GM12878 (cell line): Measurements from ENCODE around the gene TMEM138. TPM values are rescaled to one million over a fixed set of nuclear protein-coding genes. Genes with fewer than 3 reads are reported as not detected.

ENCODE experiments used
- ATAC-seq: fragments of 200-7000 bp; cut with Tn5 transposase; 3 replicates; pipeline ENCODE4 v1.9.1; 2020; ENCODE audit warnings: mild to moderate bottlenecking, moderate library complexity
- BruUV-seq: library from RNA; stranded (reverse); fragments of 400-500 nt; replicated peaks from 2 replicates; lab custom pipeline; 2021; lab: Mats Ljungman, UMichigan
- CTCF ChIA-PET: fragments of 300-600 bp; sonication (Branson Sonifier 250); formaldehyde crosslinking; extraction: SDS; loops from one replicate; lab custom pipeline; 2021; ENCODE audit warnings: inconsistent platforms; lab: Yijun Ruan, JAX
- POLR2A ChIA-PET: fragments of 350-600 bp; formaldehyde crosslinking; extraction: SDS; loops from one replicate; lab custom pipeline; 2021; ENCODE audit warnings: inconsistent platforms; lab: Charles Lee
- RAD21 ChIA-PET: fragments of 300-600 bp; sonication (Branson Sonifier 250); formaldehyde crosslinking; loops from one replicate; lab custom pipeline; 2023; ENCODE audit warnings: antibody characterized with exemption; ENCODE audit not compliant: unreplicated experiment; lab: Charles Lee
- SMC1A ChIA-PET: fragments of 300-600 bp; sonication (Branson Sonifier 250); formaldehyde crosslinking; loops from one replicate; lab custom pipeline; 2023; ENCODE audit not compliant: unreplicated experiment, uncharacterized antibody; lab: Charles Lee
- DNase-seq: peaks from one replicate; pipeline ENCODE4 v3.0.0-alpha.2; 2011; ENCODE audit warnings: low read depth, low spot score
- FAIRE-seq: peaks from 3 replicates; lab custom pipeline; 2011; peaks lifted over from hg19 to GRCh38; lab: Jason Lieb, UNC
- H2AFZ ChIP-seq: 2 replicates; pipeline ENCODE4 v1.6.0; 2011; ENCODE audit warnings: low read depth, low read length, control low read depth; ENCODE audit not compliant: control insufficient read depth
- H3K27ac ChIP-seq: 2 replicates; pipeline ENCODE4 v1.5.1; 2011; ENCODE audit warnings: control low read depth; ENCODE audit not compliant: control insufficient read depth, insufficient read depth
- H3K27me3 ChIP-seq, 2 experiments: replicated peaks in 1 of 2; 2 replicates each; pipeline versions ENCODE4 v1.6.0 to v1.6.1; 2011; ENCODE audit warnings: low read length in 1 of 2; ENCODE audit not compliant: control insufficient read depth in 2 of 2, insufficient read depth in 2 of 2
- H3K36me3 ChIP-seq, 2 experiments: 2 replicates each; pipeline ENCODE4 v1.5.1; 2011; ENCODE audit warnings: low read length in 1 of 2; ENCODE audit not compliant: control insufficient read depth in 2 of 2, insufficient read depth in 2 of 2
- H3K4me1 ChIP-seq: 2 replicates; pipeline ENCODE4 v1.6.1; 2011; ENCODE audit warnings: mild to moderate bottlenecking, low read length, moderate library complexity, mixed read lengths; ENCODE audit not compliant: control insufficient read depth, insufficient read depth
- H3K4me2 ChIP-seq: 2 replicates; pipeline ENCODE4 v1.6.0; 2011; ENCODE audit warnings: control low read depth; ENCODE audit not compliant: control insufficient read depth, insufficient read depth
- H3K4me3 ChIP-seq: fragments of 200-600 bp; sonication (generic); 2 replicates; pipeline ENCODE4 v1.5.1; 2016
- H3K79me2 ChIP-seq: 2 replicates; pipeline ENCODE4 v1.6.0; 2011; ENCODE audit warnings: low read length; ENCODE audit not compliant: control insufficient read depth, insufficient read depth
- H3K9ac ChIP-seq: 2 replicates; pipeline ENCODE4 v1.8.0; 2011; ENCODE audit warnings: low read length, control low read depth, mixed read lengths; ENCODE audit not compliant: control insufficient read depth, insufficient read depth
- H3K9me3 ChIP-seq: replicated peaks from 3 replicates; pipeline ENCODE4 v1.5.1; 2011; ENCODE audit warnings: mild to moderate bottlenecking, low read length; ENCODE audit not compliant: control insufficient read depth, insufficient read depth
- H4K20me1 ChIP-seq: 2 replicates; pipeline ENCODE4 v1.6.0; 2011; ENCODE audit not compliant: control insufficient read depth, insufficient read depth
- BACH1 ChIP-seq: fragments of 450-650 bp; IDR thresholded peaks from 2 replicates; pipeline ENCODE4 v1.6.1; 2017; ENCODE audit warnings: mild to moderate bottlenecking, borderline replicate concordance
- DPF2 ChIP-seq: fragments of 450-650 bp; IDR thresholded peaks from 2 replicates; pipeline ENCODE4 v1.6.1; 2017; ENCODE audit warnings: mild to moderate bottlenecking
- RCOR1 ChIP-seq: conservative IDR thresholded peaks from 2 replicates; pipeline ENCODE4 v1.6.1; 2012; ENCODE audit warnings: low read depth, low read length, improper control_type of control experiment
- WGBS: methylation state at CpG from one replicate; pipeline ENCODE4 v1.1.6; 2016; ENCODE audit warnings: low lambda C conversion rate; ENCODE audit not compliant: insufficient replicate concordance, insufficient coverage; ENCODE audit errors: missing lambda C conversion rate; 5-methylcytosine and 5-hydroxymethylcytosine counted together
- in situ Hi-C: fragments of 300-500 bp; cut with MboI; formaldehyde crosslinking; loops from 9 replicates; pipeline ENCODE4 v1.14.3; 2018; ENCODE audit warnings: mixed read lengths
- intact Hi-C: fragments of 100-400 bp; cut with micrococcal nuclease; formaldehyde crosslinking; loops from one replicate; pipeline ENCODE4 v1.14.2; 2022; ENCODE audit not compliant: unreplicated experiment
- polyA plus RNA-seq, 11 experiments: library from polyadenylated mRNA; depleted of rRNA in 4 of 11; unstranded in 6 of 11; stranded (reverse) in 5 of 11; fragments of >200 nt; fragmentation: Nextera tagmentation in 4 of 11; fragmentation: Illumina TruSeq in 1 of 11; extraction: Ambion mirVana in 4 of 11; extraction: Trizol in 1 of 11; gene quantifications; 1 replicate in 1 of 11; 2 replicates in 10 of 11; pipeline versions ENCODE4 v1.2.1 to v1.2.3, GENCODE V29; 2011 to 2016; ENCODE audit warnings: inconsistent platforms in 2 of 11, missing spikeins in 2 of 11, low read depth in 1 of 11
- total RNA-seq, 4 experiments: library from RNA; depleted of rRNA in 3 of 4; stranded (reverse); fragments of >200 nt in 3 of 4; fragmentation: Illumina TruSeq in 1 of 4; extraction: Trizol in 1 of 4; gene quantifications; 2 replicates each; pipeline versions ENCODE4 v1.2.1 to v1.2.3, GENCODE V29; 2013 to 2021
- TF ChIP-seq, protein P1 (sequence below): fragments of 450-650 bp; IDR thresholded peaks from 2 replicates; pipeline ENCODE4 v1.6.1; 2016; ENCODE audit warnings: mild to moderate bottlenecking

The TMEM138 gene
- total and polyA plus RNA-seq, 10 of the 15 experiments (the other 5 are each of a cell fraction or from before 2014, with no cell fraction given): 28.5 to 116 (median 73.4) TPM

DNA sequence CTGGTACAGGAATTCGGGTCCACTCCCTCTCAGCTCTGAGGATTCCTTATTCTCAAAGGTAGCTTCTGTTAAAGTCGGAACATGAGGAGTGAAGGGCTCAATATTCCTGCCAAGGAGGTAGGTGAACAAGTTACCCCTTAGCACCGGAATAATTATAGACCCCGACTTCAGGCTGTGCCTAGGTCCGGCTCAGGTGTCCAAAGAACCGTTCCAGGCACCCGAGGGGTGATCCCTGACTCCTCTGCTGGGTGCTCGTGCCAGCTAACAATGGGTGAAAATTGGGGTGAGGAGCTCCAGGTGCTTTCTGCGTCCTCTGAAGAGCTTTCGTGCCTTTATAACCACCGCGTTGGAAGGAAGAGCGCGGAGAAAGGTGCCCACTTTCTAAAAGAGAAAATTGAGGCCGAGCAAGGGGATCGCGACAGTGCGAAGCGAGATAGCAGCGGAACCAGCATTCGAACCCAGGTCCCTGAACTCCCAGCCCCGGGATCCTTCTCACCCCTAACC lies 885 bp upstream of the TMEM138 start:
- ChIA-PET POLR2A (interaction anchor here (0.6 to 8.7 kb wide), 13 partner anchors 8 to 448 kb away, joined by 3 to 111 read pairs (median 4); partner anchors contain the start of genes CPSF7, DDB1, SDHAF2 and TKFC), RAD21 (interaction anchor here (0.8 to 13.0 kb wide), 10 partner anchors 7 to 74 kb away, joined by 3 to 172 read pairs (median 4); partner anchors contain the start of genes CPSF7, DDB1, SDHAF2 and TKFC), CTCF (interaction anchor here (1.4 to 23.9 kb wide), 5 partner anchors 8 to 31 kb away, joined by 3 to 387 read pairs (median 7); partner anchors contain the start of gene TMEM216), SMC1A (interaction anchor here (0.6 to 12.8 kb wide), 6 partner anchors 9 to 100 kb away, joined by 3 to 243 read pairs (median 44); partner anchors contain the start of genes DDB1, TKFC and VWCE)
- Histone ChIP-seq H3K27me3 (no peaks in the 10 kb centered on the region), H3K27ac (peak overlapping the region; percentile 98), H3K4me2 (peak overlapping the region; percentile 76), H3K79me2 (peaks cover 56% of the 10 kb centered on the region), H4K20me1 (no peaks in the 10 kb centered on the region), H2AFZ (peak overlapping the region; percentile 99), H3K36me3 (peaks cover 3 to 15% of the 10 kb centered on the region in 2 experiments), H3K4me1 (peaks cover 35% of the 10 kb centered on the region), H3K4me3 (peak overlapping the region; percentile 99), H3K9ac (peak overlapping the region; percentile 91), H3K9me3 (no peaks in the 10 kb centered on the region)
- in situ Hi-C loops (no loop called here), intact Hi-C loops (no loop called here)
- FAIRE-seq: no peak
- WGBS: under 1% methylated on average over 22 of the region's 22 CpGs
- TSS peak; percentile 83 for BruUV-seq
- TF ChIP-seq DPF2: 0 out of 2 replicates have a peak, but pooled peaks have one; percentile 36
- 0 out of 2 replicates have a peak, but pooled peaks have one; percentile 10 for TF ChIP-seq BACH1
- TF ChIP-seq, protein P1, sequence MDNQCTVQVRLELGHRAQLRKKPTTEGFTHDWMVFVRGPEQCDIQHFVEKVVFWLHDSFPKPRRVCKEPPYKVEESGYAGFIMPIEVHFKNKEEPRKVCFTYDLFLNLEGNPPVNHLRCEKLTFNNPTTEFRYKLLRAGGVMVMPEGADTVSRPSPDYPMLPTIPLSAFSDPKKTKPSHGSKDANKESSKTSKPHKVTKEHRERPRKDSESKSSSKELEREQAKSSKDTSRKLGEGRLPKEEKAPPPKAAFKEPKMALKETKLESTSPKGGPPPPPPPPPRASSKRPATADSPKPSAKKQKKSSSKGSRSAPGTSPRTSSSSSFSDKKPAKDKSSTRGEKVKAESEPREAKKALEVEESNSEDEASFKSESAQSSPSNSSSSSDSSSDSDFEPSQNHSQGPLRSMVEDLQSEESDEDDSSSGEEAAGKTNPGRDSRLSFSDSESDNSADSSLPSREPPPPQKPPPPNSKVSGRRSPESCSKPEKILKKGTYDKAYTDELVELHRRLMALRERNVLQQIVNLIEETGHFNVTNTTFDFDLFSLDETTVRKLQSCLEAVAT: 0 out of 2 replicates have a peak, but pooled peaks have one; percentile 40
- TF ChIP-seq RCOR1: no peak
- no peak; the same call in 2 of the 3 replicates for ATAC-seq
- DNase-seq: no peak
